WTC11 (cell line): ENCODE measurements around the gene KRT86. TPM values are rescaled to one million over a fixed set of nuclear protein-coding genes. Genes with fewer than 3 reads are reported as not detected.

Source experiments
- ATAC-seq: fragments of 200-7000 bp; cut with Tn5 transposase; 2 replicates; pipeline ENCODE4 v1.10.0; 2021; ENCODE audit warnings: mild to moderate bottlenecking, moderate library complexity
- CTCF ChIA-PET: fragments of 300-600 bp; sonication (Branson Sonifier 250); formaldehyde crosslinking; loops from one replicate; lab custom pipeline; 2021; ENCODE audit warnings: antibody characterized with exemption; lab: Charles Lee
- POLR2A ChIA-PET: fragments of 350-600 bp; sonication (Branson Sonifier 250); formaldehyde crosslinking; loops from one replicate; lab custom pipeline; 2021; ENCODE audit warnings: antibody characterized with exemption; lab: Charles Lee
- DNase-seq: peaks from one replicate; pipeline ENCODE4 v3.0.0; 2021; ENCODE audit warnings: low spot score
- H3K27ac Mint-ChIP-seq: 2 replicates; pipeline ENCODE4 v1.8.0; 2021; ENCODE audit warnings: mixed read lengths
- H3K27me3 Mint-ChIP-seq: 2 replicates; pipeline ENCODE4 v1.8.0; 2021; ENCODE audit warnings: low read depth, mild to moderate bottlenecking, moderate library complexity, mixed read lengths
- H3K36me3 Mint-ChIP-seq: 2 replicates; pipeline ENCODE4 v1.8.0; 2021; ENCODE audit warnings: mixed read lengths
- H3K4me1 Mint-ChIP-seq: 2 replicates; pipeline ENCODE4 v1.8.0; 2022; ENCODE audit warnings: mixed read lengths
- H3K4me3 Mint-ChIP-seq: 2 replicates; pipeline ENCODE4 v1.8.0; 2021; ENCODE audit warnings: mild to moderate bottlenecking, moderate library complexity, mixed read lengths
- H3K9me3 Mint-ChIP-seq: 2 replicates; pipeline ENCODE4 v1.8.0; 2021; ENCODE audit warnings: mixed read lengths
- IRF2 ChIP-seq: sonication (generic); formaldehyde crosslinking; IDR thresholded peaks from 2 replicates; pipeline ENCODE4 v1.8.0; 2022; ENCODE audit warnings: low read depth, missing genetic modification reagents, borderline replicate concordance
- MYBL2 ChIP-seq: sonication (generic); formaldehyde crosslinking; IDR thresholded peaks from 2 replicates; pipeline ENCODE4 v1.8.1; 2023; ENCODE audit warnings: mild to moderate bottlenecking, moderate library complexity, missing genetic modification reagents
- NFYB ChIP-seq: sonication (generic); formaldehyde crosslinking; conservative IDR thresholded peaks from 2 replicates; pipeline ENCODE4 v1.8.0; 2022; ENCODE audit warnings: low read depth, missing genetic modification reagents
- NR2C2 ChIP-seq: sonication (generic); formaldehyde crosslinking; IDR thresholded peaks from 2 replicates; pipeline ENCODE4 v1.8.0; 2022; ENCODE audit warnings: mild to moderate bottlenecking, missing genetic modification reagents
- PRRX2 ChIP-seq: fragments of 250-450 bp; sonication (Bioruptor Pico); IDR thresholded peaks from 2 replicates; pipeline ENCODE4 v1.8.0; 2021; ENCODE audit warnings: mild to moderate bottlenecking
- TCF7 ChIP-seq: sonication (generic); formaldehyde crosslinking; IDR thresholded peaks from 2 replicates; pipeline ENCODE4 v1.8.0; 2022; ENCODE audit warnings: mild to moderate bottlenecking, low read depth, missing genetic modification reagents, moderate library complexity
- TEAD1 ChIP-seq: sonication (generic); formaldehyde crosslinking; IDR thresholded peaks from 2 replicates; pipeline ENCODE4 v1.8.0; 2022; ENCODE audit warnings: mild to moderate bottlenecking, missing genetic modification reagents
- total RNA-seq: library from RNA; stranded (reverse); gene quantifications from 3 replicates; pipeline ENCODE4 v1.2.3, GENCODE V29; 2021
- TF ChIP-seq, protein P1 (sequence below): sonication (generic); formaldehyde crosslinking; conservative IDR thresholded peaks from 2 replicates; pipeline ENCODE4 v1.8.1; 2023; ENCODE audit warnings: mild to moderate bottlenecking, low read depth, missing genetic modification reagents, moderate library complexity
- TF ChIP-seq, protein P2 (sequence below): sonication (generic); formaldehyde crosslinking; conservative IDR thresholded peaks from 2 replicates; pipeline ENCODE4 v1.8.1; 2022; ENCODE audit warnings: mild to moderate bottlenecking, missing genetic modification reagents
- TF ChIP-seq, protein P3 (sequence below): sonication (generic); formaldehyde crosslinking; IDR thresholded peaks from 2 replicates; pipeline ENCODE4 v1.8.1; 2023; ENCODE audit warnings: mild to moderate bottlenecking, missing genetic modification reagents
- TF ChIP-seq, protein P4 (sequence below): sonication (generic); formaldehyde crosslinking; IDR thresholded peaks from 2 replicates; pipeline ENCODE4 v1.8.1; 2022; ENCODE audit warnings: mild to moderate bottlenecking, missing genetic modification reagents, moderate library complexity, borderline replicate concordance
- TF ChIP-seq, protein P5 (sequence below): fragments of 200-600 bp; IDR thresholded peaks from 2 replicates; pipeline ENCODE4 v1.8.0; 2022; ENCODE audit warnings: antibody characterized with exemption

KRT86 gene
- total RNA-seq, 1 experiment from 2014 or later, result 0.11 TPM

DNA sequence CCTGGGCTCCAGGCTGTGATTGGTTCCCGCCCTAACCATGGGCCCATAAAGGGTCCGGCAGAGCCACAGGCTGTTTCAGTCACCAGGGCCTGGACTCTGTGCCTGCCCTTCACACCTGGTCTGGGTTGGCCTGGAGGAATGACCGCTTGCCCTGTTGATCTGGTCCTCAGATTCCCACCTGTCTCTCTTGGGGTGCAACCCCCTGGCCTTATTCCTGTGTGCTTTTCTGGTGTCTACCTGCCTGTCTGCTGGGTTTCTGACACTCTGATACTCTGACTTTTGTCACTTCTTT, 49.7 kb downstream of the KRT86 start (continued):
- TF ChIP-seq, protein P1, sequence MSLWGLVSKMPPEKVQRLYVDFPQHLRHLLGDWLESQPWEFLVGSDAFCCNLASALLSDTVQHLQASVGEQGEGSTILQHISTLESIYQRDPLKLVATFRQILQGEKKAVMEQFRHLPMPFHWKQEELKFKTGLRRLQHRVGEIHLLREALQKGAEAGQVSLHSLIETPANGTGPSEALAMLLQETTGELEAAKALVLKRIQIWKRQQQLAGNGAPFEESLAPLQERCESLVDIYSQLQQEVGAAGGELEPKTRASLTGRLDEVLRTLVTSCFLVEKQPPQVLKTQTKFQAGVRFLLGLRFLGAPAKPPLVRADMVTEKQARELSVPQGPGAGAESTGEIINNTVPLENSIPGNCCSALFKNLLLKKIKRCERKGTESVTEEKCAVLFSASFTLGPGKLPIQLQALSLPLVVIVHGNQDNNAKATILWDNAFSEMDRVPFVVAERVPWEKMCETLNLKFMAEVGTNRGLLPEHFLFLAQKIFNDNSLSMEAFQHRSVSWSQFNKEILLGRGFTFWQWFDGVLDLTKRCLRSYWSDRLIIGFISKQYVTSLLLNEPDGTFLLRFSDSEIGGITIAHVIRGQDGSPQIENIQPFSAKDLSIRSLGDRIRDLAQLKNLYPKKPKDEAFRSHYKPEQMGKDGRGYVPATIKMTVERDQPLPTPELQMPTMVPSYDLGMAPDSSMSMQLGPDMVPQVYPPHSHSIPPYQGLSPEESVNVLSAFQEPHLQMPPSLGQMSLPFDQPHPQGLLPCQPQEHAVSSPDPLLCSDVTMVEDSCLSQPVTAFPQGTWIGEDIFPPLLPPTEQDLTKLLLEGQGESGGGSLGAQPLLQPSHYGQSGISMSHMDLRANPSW, result no peak
- TF ChIP-seq PRRX2 (CRISPR knock-in tag), result no peak
- TF ChIP-seq, all 79 proteins: peak for 0

DNA sequence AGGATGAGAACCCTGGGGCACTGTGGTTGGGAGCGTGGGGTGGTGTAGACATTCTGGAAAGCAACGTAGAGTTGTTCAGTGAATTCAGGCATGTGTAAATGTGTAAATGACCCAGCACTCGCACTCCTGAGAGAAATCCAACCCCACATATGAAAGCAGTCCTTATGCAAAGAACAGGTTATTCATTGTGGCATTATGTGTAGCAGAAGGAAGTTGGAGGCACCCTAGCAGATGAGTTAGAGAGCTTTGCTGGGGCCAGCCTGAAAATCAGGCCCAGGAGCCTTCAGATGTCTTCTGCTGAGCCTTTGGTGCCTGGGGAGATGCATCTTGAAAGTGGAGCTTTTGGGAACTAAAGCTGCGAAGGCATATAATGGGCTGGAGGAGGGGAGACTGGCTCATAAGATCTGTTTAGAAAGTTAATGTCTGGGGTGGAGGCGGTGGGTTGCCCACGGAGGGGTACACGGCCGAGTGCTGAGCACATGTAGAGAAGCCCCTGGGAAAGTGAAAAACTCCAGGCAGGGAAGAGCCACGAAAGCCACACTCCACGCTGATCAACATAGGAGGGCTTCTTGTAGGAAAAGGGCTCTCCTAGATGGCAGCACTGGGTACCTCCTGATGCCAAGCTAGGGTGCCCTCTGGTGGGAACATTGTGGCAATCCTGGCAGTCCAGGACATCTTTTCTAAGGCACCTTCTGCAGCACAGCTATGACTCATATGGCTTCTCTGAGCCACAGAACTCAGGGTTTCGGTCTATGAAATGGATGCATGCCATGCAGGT, 52.8 kb downstream of the KRT86 start:
- no peaks in the 10 kb centered on the region for H3K9me3 Mint-ChIP-seq

DNA sequence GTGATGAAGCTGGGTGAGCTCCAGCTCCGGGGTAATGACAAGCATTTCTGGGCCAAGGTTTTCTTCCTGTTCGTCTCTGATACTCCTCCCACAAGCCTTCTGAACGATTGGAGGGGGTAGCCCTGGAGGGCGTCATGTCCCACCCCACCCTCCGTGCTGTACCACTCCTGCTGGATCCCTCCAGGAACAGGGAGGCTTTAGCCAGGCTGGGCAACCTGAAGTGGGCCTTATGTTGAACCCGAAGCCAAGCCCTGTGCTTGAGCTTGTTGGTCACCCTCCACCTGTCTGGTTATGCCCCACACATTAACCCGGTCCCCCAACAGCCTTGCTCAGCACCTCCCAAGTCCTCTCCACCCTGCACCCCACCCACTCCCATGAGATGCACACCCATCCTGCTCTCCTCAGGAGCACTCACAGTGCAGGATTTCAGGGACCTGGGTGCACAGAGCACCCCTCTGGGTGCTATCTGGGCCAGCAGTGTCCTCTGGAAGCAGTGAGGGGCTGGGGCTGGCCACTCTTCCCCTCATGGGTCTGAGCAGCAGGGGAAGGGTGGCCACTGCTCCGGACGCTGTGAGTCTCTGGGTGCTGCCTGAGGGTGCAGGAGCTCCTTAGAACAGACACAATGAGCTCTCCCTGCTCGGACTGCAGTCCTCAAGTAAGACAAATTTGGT, 53.5 kb downstream of the KRT86 start:
- Mint-ChIP-seq H3K27me3 (no peaks in the 10 kb centered on the region; the same call in 1 of the 2 replicates), H3K27ac (no peak overlapping the region), H3K4me1 (peaks cover 4% of the 10 kb centered on the region; the same call in 1 of the 2 replicates), H3K4me3 (no peak overlapping the region), H3K36me3 (no peaks in the 10 kb centered on the region), H3K9me3 (no peaks in the 10 kb centered on the region)
- DNase-seq, result no peak
- TF ChIP-seq, protein P2, sequence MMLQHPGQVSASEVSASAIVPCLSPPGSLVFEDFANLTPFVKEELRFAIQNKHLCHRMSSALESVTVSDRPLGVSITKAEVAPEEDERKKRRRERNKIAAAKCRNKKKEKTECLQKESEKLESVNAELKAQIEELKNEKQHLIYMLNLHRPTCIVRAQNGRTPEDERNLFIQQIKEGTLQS (CRISPR knock-in tag), result no peak
- TF ChIP-seq, protein P3, sequence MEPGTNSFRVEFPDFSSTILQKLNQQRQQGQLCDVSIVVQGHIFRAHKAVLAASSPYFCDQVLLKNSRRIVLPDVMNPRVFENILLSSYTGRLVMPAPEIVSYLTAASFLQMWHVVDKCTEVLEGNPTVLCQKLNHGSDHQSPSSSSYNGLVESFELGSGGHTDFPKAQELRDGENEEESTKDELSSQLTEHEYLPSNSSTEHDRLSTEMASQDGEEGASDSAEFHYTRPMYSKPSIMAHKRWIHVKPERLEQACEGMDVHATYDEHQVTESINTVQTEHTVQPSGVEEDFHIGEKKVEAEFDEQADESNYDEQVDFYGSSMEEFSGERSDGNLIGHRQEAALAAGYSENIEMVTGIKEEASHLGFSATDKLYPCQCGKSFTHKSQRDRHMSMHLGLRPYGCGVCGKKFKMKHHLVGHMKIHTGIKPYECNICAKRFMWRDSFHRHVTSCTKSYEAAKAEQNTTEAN (CRISPR knock-in tag), result no peak
- no peak for TF ChIP-seq MYBL2 (CRISPR knock-in tag)
- no peak for TF ChIP-seq IRF2 (CRISPR knock-in tag)
- no peak for TF ChIP-seq NR2C2 (CRISPR knock-in tag)
- TF ChIP-seq, protein P4, sequence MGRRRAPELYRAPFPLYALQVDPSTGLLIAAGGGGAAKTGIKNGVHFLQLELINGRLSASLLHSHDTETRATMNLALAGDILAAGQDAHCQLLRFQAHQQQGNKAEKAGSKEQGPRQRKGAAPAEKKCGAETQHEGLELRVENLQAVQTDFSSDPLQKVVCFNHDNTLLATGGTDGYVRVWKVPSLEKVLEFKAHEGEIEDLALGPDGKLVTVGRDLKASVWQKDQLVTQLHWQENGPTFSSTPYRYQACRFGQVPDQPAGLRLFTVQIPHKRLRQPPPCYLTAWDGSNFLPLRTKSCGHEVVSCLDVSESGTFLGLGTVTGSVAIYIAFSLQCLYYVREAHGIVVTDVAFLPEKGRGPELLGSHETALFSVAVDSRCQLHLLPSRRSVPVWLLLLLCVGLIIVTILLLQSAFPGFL (CRISPR knock-in tag), result no peak
- no peak for TF ChIP-seq TCF7 (CRISPR knock-in tag)
- ATAC-seq, result peak; percentile 27
- ChIA-PET CTCF (interaction anchor here (0.5 to 3.9 kb wide), 62 partner anchors 9 to 576 kb away, joined by 3 to 48 read pairs (median 6); partner anchors contain the start of genes KRT7, KRT8 and KRT85), POLR2A (no interaction called here)

More for the DNA sequence above, 52.8 kb downstream of the KRT86 start:
- H3K27me3 Mint-ChIP-seq, result no peaks in the 10 kb centered on the region; the same call in 1 of the 2 replicates
- ATAC-seq, result peak; percentile 98
- TF ChIP-seq, protein P5, sequence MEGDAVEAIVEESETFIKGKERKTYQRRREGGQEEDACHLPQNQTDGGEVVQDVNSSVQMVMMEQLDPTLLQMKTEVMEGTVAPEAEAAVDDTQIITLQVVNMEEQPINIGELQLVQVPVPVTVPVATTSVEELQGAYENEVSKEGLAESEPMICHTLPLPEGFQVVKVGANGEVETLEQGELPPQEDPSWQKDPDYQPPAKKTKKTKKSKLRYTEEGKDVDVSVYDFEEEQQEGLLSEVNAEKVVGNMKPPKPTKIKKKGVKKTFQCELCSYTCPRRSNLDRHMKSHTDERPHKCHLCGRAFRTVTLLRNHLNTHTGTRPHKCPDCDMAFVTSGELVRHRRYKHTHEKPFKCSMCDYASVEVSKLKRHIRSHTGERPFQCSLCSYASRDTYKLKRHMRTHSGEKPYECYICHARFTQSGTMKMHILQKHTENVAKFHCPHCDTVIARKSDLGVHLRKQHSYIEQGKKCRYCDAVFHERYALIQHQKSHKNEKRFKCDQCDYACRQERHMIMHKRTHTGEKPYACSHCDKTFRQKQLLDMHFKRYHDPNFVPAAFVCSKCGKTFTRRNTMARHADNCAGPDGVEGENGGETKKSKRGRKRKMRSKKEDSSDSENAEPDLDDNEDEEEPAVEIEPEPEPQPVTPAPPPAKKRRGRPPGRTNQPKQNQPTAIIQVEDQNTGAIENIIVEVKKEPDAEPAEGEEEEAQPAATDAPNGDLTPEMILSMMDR, result peak; percentile 26; the same call in 1 of the 2 replicates
- TF ChIP-seq NFYB (CRISPR knock-in tag) (no peak), TEAD1 (CRISPR knock-in tag) (0 out of 2 replicates have a peak, but pooled peaks have one; percentile 19)
- POLR2A ChIA-PET, result no interaction called here
- H3K4me3 Mint-ChIP-seq, result no peak overlapping the region
- no peak overlapping the region for H3K27ac Mint-ChIP-seq
- CTCF ChIA-PET, result interaction anchor here (0.5 to 3.9 kb wide), 62 partner anchors 8 to 577 kb away, joined by 3 to 48 read pairs (median 6); partner anchors contain the start of genes KRT7, KRT8 and KRT85
- peaks cover 4% of the 10 kb centered on the region; the same call in 1 of the 2 replicates for H3K4me1 Mint-ChIP-seq
- no peaks in the 10 kb centered on the region for H3K36me3 Mint-ChIP-seq
- DNase-seq, result peak; percentile 78
